Hepatocyte (in vitro differentiated cells): ENCODE measurements around the gene PLXNA3. TPM values are rescaled to one million over a fixed set of nuclear protein-coding genes. Genes with fewer than 3 reads are reported as not detected.

Experiments
- DNase-seq: peaks from one replicate; pipeline ENCODE4 v3.0.0-alpha.2; 2016; ENCODE audit warnings: low spot score
- H2AFZ ChIP-seq: fragments of 200-600 bp; sonication (generic); 2 replicates; pipeline ENCODE4 v1.6.0; 2016; ENCODE audit warnings: antibody characterized with exemption, mild to moderate bottlenecking
- H3K27ac ChIP-seq: fragments of 200-600 bp; sonication (generic); 2 replicates; pipeline ENCODE4 v1.5.1; 2016; ENCODE audit warnings: mild to moderate bottlenecking
- H3K27me3 ChIP-seq: fragments of 200-600 bp; sonication (generic); 2 replicates; pipeline ENCODE4 v1.6.1; 2016
- H3K36me3 ChIP-seq: fragments of 200-600 bp; sonication (generic); replicated peaks from 2 replicates; pipeline ENCODE4 v1.5.1; 2016; ENCODE audit warnings: low read depth; ENCODE audit not compliant: insufficient read depth
- H3K4me1 ChIP-seq: fragments of 200-600 bp; sonication (generic); 2 replicates; pipeline ENCODE4 v1.5.1; 2016; ENCODE audit warnings: mild to moderate bottlenecking, moderate library complexity; ENCODE audit not compliant: insufficient read depth
- H3K4me2 ChIP-seq: fragments of 200-600 bp; sonication (generic); 2 replicates; pipeline ENCODE4 v1.6.0; 2016
- H3K4me3 ChIP-seq: fragments of 200-600 bp; sonication (generic); 2 replicates; pipeline ENCODE4 v1.5.1; 2016; ENCODE audit warnings: mild to moderate bottlenecking
- H3K79me2 ChIP-seq: fragments of 200-600 bp; sonication (generic); 2 replicates; pipeline ENCODE4 v1.6.0; 2017; ENCODE audit warnings: mild to moderate bottlenecking
- H3K9me2 ChIP-seq: fragments of 200-600 bp; sonication (generic); replicated peaks from 2 replicates; pipeline ENCODE4 v1.6.0; 2017; ENCODE audit warnings: mild to moderate bottlenecking; ENCODE audit not compliant: insufficient read depth
- H3K9me3 ChIP-seq: fragments of 200-600 bp; sonication (generic); 2 replicates; pipeline ENCODE4 v1.5.1; 2016; ENCODE audit warnings: low read depth, mild to moderate bottlenecking
- H4K20me1 ChIP-seq: fragments of 200-600 bp; sonication (generic); 2 replicates; pipeline ENCODE4 v1.6.0; 2016; ENCODE audit warnings: mild to moderate bottlenecking; ENCODE audit not compliant: insufficient read depth, poor library complexity, severe bottlenecking
- EZH2 ChIP-seq: fragments of 200-600 bp; sonication (generic); IDR thresholded peaks from 2 replicates; pipeline ENCODE4 v1.6.1; 2016; ENCODE audit warnings: antibody characterized with exemption, mild to moderate bottlenecking, borderline replicate concordance
- EZH2phosphoT487 ChIP-seq: fragments of 200-600 bp; sonication (generic); IDR thresholded peaks from one replicate; pipeline ENCODE4 v1.6.1; 2018; ENCODE audit warnings: antibody characterized with exemption, mild to moderate bottlenecking, low read depth, moderate library complexity; ENCODE audit not compliant: unreplicated experiment, severe bottlenecking
- WGBS: methylation state at CpG from one replicate; pipeline ENCODE4 v1.1.6; 2016; ENCODE audit warnings: low lambda C conversion rate; ENCODE audit errors: missing lambda C conversion rate; 5-methylcytosine and 5-hydroxymethylcytosine counted together
- polyA plus RNA-seq: library from polyadenylated mRNA; unstranded; fragments of >200 nt; fragmentation: Nextera tagmentation; extraction: Ambion mirVana; gene quantifications from 2 replicates; pipeline ENCODE4 v1.2.1, GENCODE V29; 2016
- total RNA-seq: library from RNA; depleted of rRNA; stranded (reverse); fragments of >200 nt; gene quantifications from 2 replicates; pipeline ENCODE4 v1.2.3, GENCODE V29; 2014
- TF ChIP-seq, protein P1 (sequence below): fragments of 200-600 bp; sonication (generic); IDR thresholded peaks from 2 replicates; pipeline ENCODE4 v1.5.1; 2016; ENCODE audit warnings: antibody characterized with exemption, mild to moderate bottlenecking; ENCODE audit not compliant: poor library complexity

PLXNA3 gene
- total and polyA plus RNA-seq, 2 experiments from 2014 or later = 14.1 to 28.7 TPM

DNA sequence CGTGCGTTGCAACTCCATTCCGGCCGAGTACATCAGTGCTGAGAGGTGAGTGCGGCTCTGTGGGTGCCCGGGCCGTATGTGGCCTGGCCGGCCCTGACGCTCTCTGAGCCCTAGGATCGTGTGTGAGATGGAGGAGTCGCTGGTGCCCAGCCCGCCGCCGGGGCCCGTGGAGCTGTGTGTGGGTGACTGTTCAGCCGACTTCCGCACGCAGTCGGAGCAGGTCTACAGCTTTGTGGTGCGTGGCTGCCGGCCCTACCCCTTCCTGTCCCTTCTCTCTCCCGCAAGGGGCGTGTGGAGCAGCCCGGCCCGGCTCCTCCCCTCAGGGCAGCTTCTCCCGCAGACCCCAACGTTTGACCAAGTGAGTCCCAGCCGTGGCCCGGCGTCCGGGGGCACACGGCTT is 8.0 kb downstream of the PLXNA3 start:
- H3K9me2 ChIP-seq = no peaks in the 10 kb centered on the region
- no peaks in the 10 kb centered on the region for H4K20me1 ChIP-seq
- H3K36me3 ChIP-seq = no peaks in the 10 kb centered on the region
- 92% methylated on average over 27 of the region's 32 CpGs for WGBS
- no peaks in the 10 kb centered on the region for H3K79me2 ChIP-seq
- H3K4me2 ChIP-seq = no peak overlapping the region
- no peaks in the 10 kb centered on the region for H3K9me3 ChIP-seq
- no peak overlapping the region for H2AFZ ChIP-seq
- no peak overlapping the region for H3K4me3 ChIP-seq
- DNase-seq = no peak
- no peaks in the 10 kb centered on the region for H3K4me1 ChIP-seq
- H3K27ac ChIP-seq = no peak overlapping the region
- TF ChIP-seq EZH2phosphoT487 (no peak), EZH2 (no peak)
- TF ChIP-seq, protein P1, sequence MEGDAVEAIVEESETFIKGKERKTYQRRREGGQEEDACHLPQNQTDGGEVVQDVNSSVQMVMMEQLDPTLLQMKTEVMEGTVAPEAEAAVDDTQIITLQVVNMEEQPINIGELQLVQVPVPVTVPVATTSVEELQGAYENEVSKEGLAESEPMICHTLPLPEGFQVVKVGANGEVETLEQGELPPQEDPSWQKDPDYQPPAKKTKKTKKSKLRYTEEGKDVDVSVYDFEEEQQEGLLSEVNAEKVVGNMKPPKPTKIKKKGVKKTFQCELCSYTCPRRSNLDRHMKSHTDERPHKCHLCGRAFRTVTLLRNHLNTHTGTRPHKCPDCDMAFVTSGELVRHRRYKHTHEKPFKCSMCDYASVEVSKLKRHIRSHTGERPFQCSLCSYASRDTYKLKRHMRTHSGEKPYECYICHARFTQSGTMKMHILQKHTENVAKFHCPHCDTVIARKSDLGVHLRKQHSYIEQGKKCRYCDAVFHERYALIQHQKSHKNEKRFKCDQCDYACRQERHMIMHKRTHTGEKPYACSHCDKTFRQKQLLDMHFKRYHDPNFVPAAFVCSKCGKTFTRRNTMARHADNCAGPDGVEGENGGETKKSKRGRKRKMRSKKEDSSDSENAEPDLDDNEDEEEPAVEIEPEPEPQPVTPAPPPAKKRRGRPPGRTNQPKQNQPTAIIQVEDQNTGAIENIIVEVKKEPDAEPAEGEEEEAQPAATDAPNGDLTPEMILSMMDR = no peak
- H3K27me3 ChIP-seq = no peaks in the 10 kb centered on the region

DNA sequence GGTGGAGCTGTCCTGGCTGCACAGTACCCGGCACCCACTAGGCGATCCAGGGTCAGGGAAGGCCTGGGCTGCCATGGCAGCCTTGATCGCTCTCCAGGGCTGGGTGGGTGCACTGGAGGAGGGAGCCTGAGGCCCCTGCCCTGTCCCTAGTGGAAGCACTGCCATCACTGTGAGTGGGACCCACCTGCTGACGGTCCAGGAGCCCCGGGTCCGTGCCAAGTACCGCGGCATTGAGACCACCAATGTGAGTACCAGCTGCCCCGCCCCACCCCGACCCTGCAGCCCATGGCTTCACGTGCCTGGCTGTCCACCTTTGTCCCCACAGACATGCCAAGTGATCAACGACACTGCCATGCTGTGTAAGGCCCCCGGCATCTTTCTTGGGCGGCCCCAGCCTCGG is 8.8 kb downstream of the PLXNA3 start:
- H3K36me3 ChIP-seq = no peaks in the 10 kb centered on the region
- no peaks in the 10 kb centered on the region for H3K27me3 ChIP-seq
- H3K79me2 ChIP-seq = no peaks in the 10 kb centered on the region
- 95% methylated on average over 15 of the region's 15 CpGs for WGBS
- H3K9me2 ChIP-seq = no peaks in the 10 kb centered on the region
- DNase-seq = no peak
- TF ChIP-seq EZH2 = no peak
- TF ChIP-seq, protein P1 = no peak
- no peak for TF ChIP-seq EZH2phosphoT487
- no peaks in the 10 kb centered on the region for H3K9me3 ChIP-seq
- H3K4me3 ChIP-seq = no peak overlapping the region
- H2AFZ ChIP-seq = no peak overlapping the region
- H3K4me1 ChIP-seq = no peaks in the 10 kb centered on the region
- no peak overlapping the region for H3K4me2 ChIP-seq
- no peak overlapping the region for H3K27ac ChIP-seq
- H4K20me1 ChIP-seq = no peaks in the 10 kb centered on the region

DNA sequence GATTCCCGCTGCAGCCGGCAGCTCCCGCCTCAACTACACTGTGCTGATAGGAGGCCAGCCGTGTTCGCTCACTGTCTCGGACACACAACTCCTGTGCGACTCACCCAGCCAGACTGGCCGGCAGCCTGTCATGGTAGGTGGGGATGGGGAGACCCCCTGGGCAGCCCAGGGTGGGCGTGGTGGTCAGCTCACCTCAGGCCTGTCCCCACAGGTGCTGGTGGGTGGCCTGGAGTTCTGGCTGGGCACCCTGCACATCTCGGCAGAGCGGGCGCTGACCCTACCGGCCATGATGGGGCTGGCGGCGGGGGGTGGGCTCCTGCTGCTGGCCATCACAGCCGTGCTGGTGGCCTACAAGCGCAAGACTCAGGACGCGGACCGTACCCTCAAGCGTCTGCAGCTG is 9.5 kb downstream of the PLXNA3 start:
- H3K4me1 ChIP-seq = no peaks in the 10 kb centered on the region
- H3K27me3 ChIP-seq = no peaks in the 10 kb centered on the region
- no peak overlapping the region for H3K4me3 ChIP-seq
- no peak overlapping the region for H3K4me2 ChIP-seq
- TF ChIP-seq EZH2phosphoT487 (no peak), EZH2 (no peak)
- no peaks in the 10 kb centered on the region for H3K79me2 ChIP-seq
- no peak for DNase-seq
- no peaks in the 10 kb centered on the region for H3K9me2 ChIP-seq
- no peaks in the 10 kb centered on the region for H3K9me3 ChIP-seq
- H2AFZ ChIP-seq = no peak overlapping the region
- H4K20me1 ChIP-seq = no peaks in the 10 kb centered on the region
- no peak overlapping the region for H3K27ac ChIP-seq
- WGBS = 97% methylated on average over 12 of the region's 21 CpGs
- H3K36me3 ChIP-seq = no peaks in the 10 kb centered on the region

DNA sequence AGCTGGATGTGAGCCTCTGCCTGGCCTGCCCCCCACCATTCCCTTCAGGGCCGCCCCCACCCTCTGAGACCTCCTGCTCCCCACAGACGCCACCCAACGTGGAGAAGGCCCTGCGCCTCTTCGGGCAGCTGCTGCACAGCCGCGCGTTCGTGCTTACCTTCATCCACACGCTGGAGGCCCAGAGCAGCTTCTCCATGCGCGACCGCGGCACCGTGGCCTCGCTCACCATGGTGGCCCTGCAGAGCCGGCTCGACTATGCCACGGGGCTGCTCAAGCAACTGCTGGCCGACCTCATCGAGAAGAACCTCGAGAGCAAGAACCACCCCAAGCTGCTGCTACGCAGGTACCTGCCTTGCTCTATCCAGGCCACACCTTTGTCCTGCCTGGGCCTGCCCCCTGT is 10.1 kb downstream of the PLXNA3 start:
- Histone ChIP-seq H3K9me2 (no peaks in the 10 kb centered on the region), H3K4me2 (no peak overlapping the region), H3K27me3 (no peaks in the 10 kb centered on the region), H3K9me3 (no peaks in the 10 kb centered on the region), H2AFZ (no peak overlapping the region), H3K27ac (no peak overlapping the region), H3K4me1 (no peaks in the 10 kb centered on the region), H3K4me3 (no peak overlapping the region), H4K20me1 (no peaks in the 10 kb centered on the region), H3K79me2 (no peaks in the 10 kb centered on the region), H3K36me3 (no peaks in the 10 kb centered on the region)
- WGBS = 99% methylated on average over 20 of the region's 23 CpGs
- DNase-seq = no peak
- TF ChIP-seq EZH2phosphoT487 = no peak
- TF ChIP-seq, protein P1 = no peak
- no peak for TF ChIP-seq EZH2
